Activated T-cell treated with anti-CD3 and anti-CD28 coated beads, Interleukin-2, amount 50 U/mL, for 24 hours (primary cell): ENCODE data around the gene TMEM225.

Experiments used
- DNase-seq: peaks from one replicate; pipeline ENCODE4 v3.0.0-alpha.2; 2020
- H3K27ac Mint-ChIP-seq: 2 replicates; pipeline ENCODE4 v1.8.0; 2020; ENCODE audit warnings: mild to moderate bottlenecking, mixed read lengths
- H3K27me3 Mint-ChIP-seq: 2 replicates; pipeline ENCODE4 v1.8.0; 2020; ENCODE audit warnings: mixed read lengths
- H3K36me3 Mint-ChIP-seq: 2 replicates; pipeline ENCODE4 v1.8.0; 2020; ENCODE audit warnings: low read depth, mixed read lengths
- H3K4me1 Mint-ChIP-seq: 2 replicates; pipeline ENCODE4 v1.8.0; 2020; ENCODE audit warnings: low read depth, mixed read lengths
- H3K4me3 Mint-ChIP-seq: 2 replicates; pipeline ENCODE4 v1.8.0; 2020; ENCODE audit warnings: mild to moderate bottlenecking, moderate library complexity, mixed read lengths
- H3K9me3 Mint-ChIP-seq: 2 replicates; pipeline ENCODE4 v1.8.0; 2020; ENCODE audit warnings: mixed read lengths

Gene TMEM225

GRCh38 chr11:123851110-123851509, 34.4 kb downstream of the TMEM225 start:
- DNase-seq: no peak
- H3K27me3 Mint-ChIP-seq: peaks cover 15% of the 10 kb centered on the region

DNA sequence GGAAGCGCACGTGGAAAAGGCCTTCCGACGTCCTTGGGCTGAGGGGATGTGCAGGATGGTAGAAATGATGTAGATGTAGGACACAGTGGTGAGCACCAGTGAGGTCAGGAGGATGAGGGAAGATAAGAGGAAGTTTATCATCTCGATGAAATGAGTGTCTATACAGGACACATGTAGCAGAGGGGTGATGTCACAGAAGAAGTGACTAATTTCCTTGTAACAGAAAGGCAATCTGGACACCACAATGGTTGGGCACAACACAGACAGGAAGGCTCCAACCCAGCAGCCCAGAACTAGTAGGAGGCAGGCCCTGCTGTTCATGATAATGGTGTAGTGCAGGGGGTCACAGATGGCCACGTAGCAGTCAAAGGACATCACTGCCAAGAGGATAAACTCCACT, 44.3 kb downstream of the TMEM225 start:
- Mint-ChIP-seq H3K27ac (no peak overlapping the region), H3K9me3 (no peaks in the 10 kb centered on the region), H3K4me1 (no peaks in the 10 kb centered on the region), H3K27me3 (peaks cover 27% of the 10 kb centered on the region), H3K4me3 (no peak overlapping the region), H3K36me3 (no peaks in the 10 kb centered on the region)
- DNase-seq: no peak

More at GRCh38 chr11:123851110-123851509, 34.4 kb downstream of the TMEM225 start:
- Mint-ChIP-seq H3K9me3 (peaks cover 2% of the 10 kb centered on the region), H3K36me3 (no peaks in the 10 kb centered on the region), H3K4me3 (no peak overlapping the region), H3K4me1 (no peaks in the 10 kb centered on the region), H3K27ac (no peak overlapping the region)

GRCh38 chr11:123839131-123839530, 46.3 kb downstream of the TMEM225 start:
- H3K9me3 Mint-ChIP-seq: no peaks in the 10 kb centered on the region

GRCh38 chr11:123838659-123839058, 46.8 kb downstream of the TMEM225 start:
- Mint-ChIP-seq H3K27ac (no peak overlapping the region), H3K4me1 (no peaks in the 10 kb centered on the region), H3K4me3 (no peak overlapping the region), H3K27me3 (peaks cover 25% of the 10 kb centered on the region), H3K9me3 (no peaks in the 10 kb centered on the region), H3K36me3 (no peaks in the 10 kb centered on the region)
- DNase-seq: no peak

More at GRCh38 chr11:123839131-123839530, 46.3 kb downstream of the TMEM225 start:
- H3K36me3 Mint-ChIP-seq: no peaks in the 10 kb centered on the region
- H3K4me1 Mint-ChIP-seq: no peaks in the 10 kb centered on the region
- DNase-seq: no peak
- no peak overlapping the region for H3K4me3 Mint-ChIP-seq
- H3K27me3 Mint-ChIP-seq: peaks cover 25% of the 10 kb centered on the region
- no peak overlapping the region for H3K27ac Mint-ChIP-seq

- no peak overlapping the region for H3K4me3 Mint-ChIP-seq
- no peak for DNase-seq
- H3K36me3 Mint-ChIP-seq: no peaks in the 10 kb centered on the region
- H3K9me3 Mint-ChIP-seq: no peaks in the 10 kb centered on the region
- H3K27me3 Mint-ChIP-seq: peaks cover 25% of the 10 kb centered on the region
- H3K27ac Mint-ChIP-seq: no peak overlapping the region
- H3K4me1 Mint-ChIP-seq: no peaks in the 10 kb centered on the region
Measured at GRCh38 chr11:123838199-123838598, 47.3 kb downstream of the TMEM225 start.

GRCh38 chr11:123833095-123833494, 52.4 kb downstream of the TMEM225 start:
- Mint-ChIP-seq H3K4me3 (no peak overlapping the region), H3K4me1 (no peaks in the 10 kb centered on the region), H3K27ac (no peak overlapping the region), H3K27me3 (peaks cover 36% of the 10 kb centered on the region), H3K36me3 (no peaks in the 10 kb centered on the region), H3K9me3 (no peaks in the 10 kb centered on the region)
- no peak for DNase-seq
